HEK293 (cell line): ENCODE results near the gene FHIT.

Experiments used
- CTCF ChIA-PET: fragments of 350-600 bp; formaldehyde crosslinking; extraction: SDS; loops from one replicate; lab custom pipeline; 2021; ENCODE audit warnings: antibody characterized with exemption; lab: Yijun Ruan, JAX
- POLR2A ChIA-PET: fragments of 300-600 bp; formaldehyde crosslinking; extraction: SDS; loops from one replicate; lab custom pipeline; 2020; ENCODE audit warnings: antibody characterized with exemption, inconsistent platforms; lab: Yijun Ruan, JAX
- H3K27ac ChIP-seq: fragments of 200-500 bp; sonication (Bioruptor generic); 2 replicates; pipeline ENCODE4 v1.5.1; 2014; ENCODE audit warnings: low read depth, low read length, control low read depth, inconsistent platforms; ENCODE audit errors: extremely low read depth
- H3K36me3 ChIP-seq, 2 experiments: fragments of 200-500 bp in 1 of 2; sonication (Bioruptor generic) in 1 of 2; 1 replicate in 1 of 2; 2 replicates in 1 of 2; pipeline ENCODE4 v1.5.1; 2014 to 2017; ENCODE audit warnings: inconsistent platforms in 2 of 2, low read length in 2 of 2; ENCODE audit not compliant: control insufficient read depth in 2 of 2, insufficient read depth in 1 of 2
- H3K4me1 ChIP-seq: fragments of 200-500 bp; sonication (Bioruptor generic); 2 replicates; pipeline ENCODE4 v1.5.1; 2014; ENCODE audit warnings: mild to moderate bottlenecking, low read length, inconsistent platforms; ENCODE audit not compliant: control insufficient read depth, insufficient read depth
- H3K4me3 ChIP-seq: 2 replicates; pipeline ENCODE4 v1.5.1; 2011; ENCODE audit warnings: low read depth, mild to moderate bottlenecking, control low read depth, low read length, moderate library complexity
- H3K9me3 ChIP-seq: fragments of 200-500 bp; sonication (Bioruptor generic); 2 replicates; pipeline ENCODE4 v1.5.1; 2014; ENCODE audit warnings: low read depth, low read length, inconsistent platforms; ENCODE audit not compliant: control insufficient read depth, insufficient read depth
- GLIS2 ChIP-seq: fragments of 450-650 bp; formaldehyde crosslinking; IDR thresholded peaks from 2 replicates; pipeline ENCODE4 v1.5.1; 2016; ENCODE audit warnings: missing biosample characterization, missing genetic modification characterization
- KLF9 ChIP-seq: fragments of 450-650 bp; formaldehyde crosslinking; IDR thresholded peaks from 2 replicates; pipeline ENCODE4 v1.5.1; 2016; ENCODE audit warnings: missing biosample characterization, missing genetic modification characterization, low read depth
- MZF1 ChIP-seq: fragments of 450-650 bp; formaldehyde crosslinking; IDR thresholded peaks from 2 replicates; pipeline ENCODE4 v1.5.1; 2017; ENCODE audit warnings: missing biosample characterization, missing genetic modification characterization, borderline replicate concordance
- ZBTB1 ChIP-seq: fragments of 450-650 bp; formaldehyde crosslinking; IDR thresholded peaks from 2 replicates; pipeline ENCODE4 v1.5.1; 2016; ENCODE audit warnings: missing biosample characterization, missing genetic modification characterization
- ZBTB11 ChIP-seq: fragments of 450-650 bp; formaldehyde crosslinking; conservative IDR thresholded peaks from 2 replicates; pipeline ENCODE4 v1.5.1; 2016; ENCODE audit warnings: low read depth, missing biosample characterization, missing genetic modification characterization
- ZBTB21 ChIP-seq: fragments of 450-650 bp; formaldehyde crosslinking; IDR thresholded peaks from 2 replicates; pipeline ENCODE4 v1.5.1; 2017; ENCODE audit warnings: missing biosample characterization, missing genetic modification characterization
- ZNF132 ChIP-seq: fragments of 450-650 bp; formaldehyde crosslinking; IDR thresholded peaks from 2 replicates; pipeline ENCODE4 v1.5.1; 2017; ENCODE audit warnings: missing biosample characterization, missing genetic modification characterization, borderline replicate concordance
- ZNF175 ChIP-seq: fragments of 450-650 bp; formaldehyde crosslinking; IDR thresholded peaks from 2 replicates; pipeline ENCODE4 v1.5.1; 2016; ENCODE audit warnings: missing biosample characterization, missing genetic modification characterization
- ZNF221 ChIP-seq: fragments of 450-650 bp; formaldehyde crosslinking; IDR thresholded peaks from 2 replicates; pipeline ENCODE4 v1.5.1; 2017; ENCODE audit warnings: missing biosample characterization, missing genetic modification characterization, borderline replicate concordance
- ZNF350 ChIP-seq: fragments of 450-650 bp; formaldehyde crosslinking; IDR thresholded peaks from 2 replicates; pipeline ENCODE4 v1.5.0; 2017; ENCODE audit warnings: missing biosample characterization, mild to moderate bottlenecking, missing genetic modification characterization
- ZNF394 ChIP-seq: fragments of 450-650 bp; formaldehyde crosslinking; IDR thresholded peaks from 2 replicates; pipeline ENCODE4 v1.5.1; 2016; ENCODE audit warnings: missing biosample characterization, missing genetic modification characterization, mild to moderate bottlenecking, moderate library complexity, borderline replicate concordance
- ZNF518A ChIP-seq: fragments of 450-650 bp; formaldehyde crosslinking; conservative IDR thresholded peaks from 2 replicates; pipeline ENCODE4 v1.5.1; 2016; ENCODE audit warnings: low read depth, missing biosample characterization, missing genetic modification characterization
- ZNF660 ChIP-seq: fragments of 450-650 bp; IDR thresholded peaks from 2 replicates; pipeline ENCODE4 v1.5.1; 2018; ENCODE audit warnings: missing biosample characterization, mild to moderate bottlenecking, missing genetic modification characterization
- TF ChIP-seq, protein P1 (sequence below): fragments of 450-650 bp; formaldehyde crosslinking; IDR thresholded peaks from 2 replicates; pipeline ENCODE4; 2016; ENCODE audit warnings: missing biosample characterization, missing genetic modification characterization
- TF ChIP-seq, protein P2 (sequence below): fragments of 450-650 bp; formaldehyde crosslinking; IDR thresholded peaks from 2 replicates; pipeline ENCODE4 v1.5.1; 2017; ENCODE audit warnings: missing biosample characterization, mild to moderate bottlenecking, missing genetic modification characterization, moderate library complexity

FHIT gene

GRCh38 chr3:59968513-59969045 lies 1282.7 kb downstream of the FHIT start (continued):
- no peak for TF ChIP-seq ZNF394 (tag by site-specific recombination)
- TF ChIP-seq, all 188 proteins: peak for 0

DNA sequence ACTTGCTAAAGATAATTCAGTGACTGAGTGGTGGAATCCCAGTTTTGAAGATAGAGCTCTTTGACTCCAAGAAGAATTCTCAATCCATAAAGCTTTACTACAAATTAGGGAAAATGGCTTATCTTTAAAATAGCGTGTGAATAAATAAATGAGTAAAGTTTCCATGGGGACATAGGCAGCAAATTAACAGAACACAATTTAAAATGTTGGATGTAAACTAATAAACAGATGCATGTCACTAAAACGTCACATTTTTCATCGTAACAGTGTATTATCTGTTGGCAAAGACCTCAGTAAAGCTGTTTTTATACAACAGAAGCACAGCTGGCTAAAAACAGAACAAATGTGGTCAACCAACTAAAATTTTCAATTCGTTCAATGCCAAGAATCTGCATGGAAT lies 1287.6 kb downstream of the FHIT start:
- H3K27ac ChIP-seq = no peak overlapping the region
- H3K4me1 ChIP-seq = no peaks in the 10 kb centered on the region
- no peaks in the 10 kb centered on the region for H3K9me3 ChIP-seq
- no peak overlapping the region for H3K4me3 ChIP-seq
- CTCF ChIA-PET = no interaction called here
- POLR2A ChIA-PET = no interaction called here
- TF ChIP-seq ZNF132 (tag by site-specific recombination) (no peak), GLIS2 (no peak), MZF1 (tag by site-specific recombination) (no peak)
- no peaks in the 10 kb centered on the region for H3K36me3 ChIP-seq

DNA sequence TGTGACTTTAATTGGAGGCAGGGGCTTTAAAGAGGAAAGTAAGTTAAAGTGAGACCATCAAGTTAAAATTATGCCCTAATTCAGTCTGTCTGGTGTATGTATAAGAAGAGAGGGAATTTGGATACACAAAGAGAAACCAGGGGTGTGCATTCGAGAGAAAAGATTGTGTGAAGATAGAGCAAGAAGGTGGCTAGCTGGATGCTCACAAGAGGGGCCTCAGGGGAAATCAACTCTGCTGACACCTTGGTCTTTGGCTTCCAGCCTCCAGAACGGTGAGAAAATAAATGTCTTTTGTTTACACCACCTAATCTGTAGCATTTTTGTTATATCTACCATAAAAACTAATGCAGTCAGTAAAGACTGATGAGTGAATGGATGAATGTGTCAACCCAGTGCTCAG lies 1294.1 kb downstream of the FHIT start:
- Histone ChIP-seq H3K27ac (no peak overlapping the region), H3K36me3 (no peaks in the 10 kb centered on the region), H3K4me1 (no peaks in the 10 kb centered on the region), H3K4me3 (no peak overlapping the region), H3K9me3 (no peaks in the 10 kb centered on the region)
- POLR2A ChIA-PET = no interaction called here
- CTCF ChIA-PET = no interaction called here
- TF ChIP-seq, protein P1, sequence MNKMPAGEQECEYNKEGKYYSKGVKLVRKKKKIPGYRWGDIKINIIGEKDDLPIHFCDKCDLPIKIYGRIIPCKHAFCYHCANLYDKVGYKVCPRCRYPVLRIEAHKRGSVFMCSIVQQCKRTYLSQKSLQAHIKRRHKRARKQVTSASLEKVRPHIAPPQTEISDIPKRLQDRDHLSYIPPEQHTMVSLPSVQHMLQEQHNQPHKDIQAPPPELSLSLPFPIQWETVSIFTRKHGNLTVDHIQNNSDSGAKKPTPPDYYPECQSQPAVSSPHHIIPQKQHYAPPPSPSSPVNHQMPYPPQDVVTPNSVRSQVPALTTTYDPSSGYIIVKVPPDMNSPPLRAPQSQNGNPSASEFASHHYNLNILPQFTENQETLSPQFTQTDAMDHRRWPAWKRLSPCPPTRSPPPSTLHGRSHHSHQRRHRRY (tag by site-specific recombination) = no peak
- TF ChIP-seq ZBTB11 (tag by site-specific recombination) (no peak), ZNF660 (tag by site-specific recombination) (no peak), ZBTB21 (tag by site-specific recombination) (no peak), ZNF518A (no peak), KLF9 (tag by site-specific recombination) (no peak), ZNF350 (tag by site-specific recombination) (no peak), ZNF175 (no peak), ZBTB1 (no peak), ZNF221 (tag by site-specific recombination) (no peak)
- TF ChIP-seq, protein P2, sequence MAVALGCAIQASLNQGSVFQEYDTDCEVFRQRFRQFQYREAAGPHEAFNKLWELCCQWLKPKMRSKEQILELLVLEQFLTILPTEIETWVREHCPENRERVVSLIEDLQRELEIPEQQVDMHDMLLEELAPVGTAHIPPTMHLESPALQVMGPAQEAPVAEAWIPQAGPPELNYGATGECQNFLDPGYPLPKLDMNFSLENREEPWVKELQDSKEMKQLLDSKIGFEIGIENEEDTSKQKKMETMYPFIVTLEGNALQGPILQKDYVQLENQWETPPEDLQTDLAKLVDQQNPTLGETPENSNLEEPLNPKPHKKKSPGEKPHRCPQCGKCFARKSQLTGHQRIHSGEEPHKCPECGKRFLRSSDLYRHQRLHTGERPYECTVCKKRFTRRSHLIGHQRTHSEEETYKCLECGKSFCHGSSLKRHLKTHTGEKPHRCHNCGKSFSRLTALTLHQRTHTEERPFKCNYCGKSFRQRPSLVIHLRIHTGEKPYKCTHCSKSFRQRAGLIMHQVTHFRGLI (tag by site-specific recombination) = no peak
